Right lobe of liver (tissue), 6 donors: Measurements from ENCODE around the gene CCDC102A. TPM values are rescaled to one million over a fixed set of nuclear protein-coding genes. Genes with fewer than 3 reads are reported as not detected.

Experiments
- ATAC-seq, 4 donors: fragments of 200-7000 bp; cut with Tn5 transposase; one replicate each; pipeline ENCODE4 v1.9.1; 2020; ENCODE audit warnings: mild to moderate bottlenecking in 4 of 4, moderate library complexity in 4 of 4
- DNase-seq, 3 donors: peaks; one replicate each; pipeline ENCODE4 v3.0.0-alpha.2; 2020
- H3K27ac ChIP-seq, 3 donors: fragments of 200-600 bp; one replicate each; pipeline ENCODE4 v1.8.0; 2022
- H3K27me3 ChIP-seq, 2 donors: fragments of 200-600 bp; one replicate each; pipeline ENCODE4 v1.8.0; 2022
- H3K36me3 ChIP-seq, 4 donors: fragments of 200-600 bp; sonication (generic) in 1 of 4; one replicate each; pipeline versions ENCODE4 v1.5.1 to v1.8.0; 2017 to 2022; ENCODE audit warnings: control low read depth in 1 of 4
- H3K4me1 ChIP-seq, 4 donors: fragments of 200-600 bp; sonication (generic) in 1 of 4; one replicate each; pipeline versions ENCODE4 v1.5.1 to v1.8.0; 2017 to 2022; ENCODE audit warnings: control low read depth in 1 of 4
- H3K4me3 ChIP-seq, 3 donors: fragments of 200-600 bp; one replicate each; pipeline ENCODE4 v1.8.0; 2022
- H3K9me3 ChIP-seq, 4 donors: fragments of 200-600 bp; sonication (generic) in 1 of 4; one replicate each; pipeline versions ENCODE4 v1.5.1 to v1.8.0; 2017 to 2022; ENCODE audit warnings: control low read depth in 1 of 4
- CTCF ChIP-seq, 4 donors: fragments of 200-600 bp in 3 of 4; fragments of 450-650 bp in 1 of 4; IDR thresholded peaks; one replicate each; pipeline versions ENCODE4 v1.5.1 to v1.8.0; 2016 to 2022; ENCODE audit warnings: antibody characterized with exemption in 4 of 4, mild to moderate bottlenecking in 2 of 4
- POLR2A ChIP-seq: fragments of 450-650 bp; IDR thresholded peaks from one replicate; pipeline ENCODE4 v1.6.1; 2017; ENCODE audit warnings: antibody characterized with exemption, mild to moderate bottlenecking
- WGBS: methylation state at CpG from one replicate; pipeline ENCODE4 v1.1.6; 2018; ENCODE audit warnings: low coverage, low lambda C conversion rate; ENCODE audit not compliant: insufficient coverage; ENCODE audit errors: missing lambda C conversion rate; 5-methylcytosine and 5-hydroxymethylcytosine counted together
- intact Hi-C, 2 donors: fragments of 100-400 bp; cut with DNase I; formaldehyde crosslinking; loops; one replicate each; pipeline versions ENCODE4 v1.11.2 to v1.14.1; 2022
- total RNA-seq, 6 experiments: library from RNA; depleted of rRNA in 2 of 6; stranded (reverse); fragments of >200 nt in 2 of 6; fragmentation: NEBNext Ultra II Directional in 3 of 6; extraction: Animal tissue kit (Norgen Biotek cat#: 25700) in 3 of 6; gene quantifications; one replicate each; pipeline versions ENCODE4 v1.1.0 to v1.2.4, GENCODE V29; 2016 to 2023
- donor health status: DM: no; HTN: yes; CAD: no.
- donor health status: DM: no; HTN: no; CAD: no.
- donor health status: DM: no; HTN: no; CAD: no.
- donor health status: DM: no; HTN: yes; CAD: no.
- donor health status: DM: no; HTN: yes; CAD: no.

Gene CCDC102A
- total RNA-seq, 6 experiments from 2014 or later, result 0.97 to 1.9 (median 1.2) TPM

GRCh38 chr16:57498031-57498430 lies 38.3 kb downstream of the CCDC102A start:
- intact Hi-C loops, result no loop called here
- Histone ChIP-seq H3K4me1 (peaks cover 0 to 19% (median 3%) of the 10 kb centered on the region in 4 donors), H3K9me3 (no peaks in the 10 kb centered on the region), H3K36me3 (no peaks in the 10 kb centered on the region), H3K27me3 (no peaks in the 10 kb centered on the region), H3K4me3 (no peak overlapping the region), H3K27ac (no peak overlapping the region)
- 73% methylated on average over 2 of the region's 4 CpGs for WGBS
- TF ChIP-seq CTCF (IDR thresholded peaks at IDR 0.05) (no peak), POLR2A (no peak)
- DNase-seq (peak in 1 of 3 donors; percentile 22), ATAC-seq (no peak)

GRCh38 chr16:57497121-57497520 lies 39.2 kb downstream of the CCDC102A start:
- H3K27ac ChIP-seq, result no peak overlapping the region
- H3K4me3 ChIP-seq, result no peak overlapping the region
- H3K27me3 ChIP-seq, result no peaks in the 10 kb centered on the region
- no peak for TF ChIP-seq CTCF (IDR thresholded peaks at IDR 0.05)
- no peak for TF ChIP-seq POLR2A
- no peaks in the 10 kb centered on the region for H3K36me3 ChIP-seq
- H3K4me1 ChIP-seq, result peaks cover 0 to 19% (median 3%) of the 10 kb centered on the region in 4 donors
- DNase-seq, result peak in 1 of 3 donors; percentile 33
- no peak for ATAC-seq
- intact Hi-C loops, result no loop called here
- H3K9me3 ChIP-seq, result no peaks in the 10 kb centered on the region
- whole genome bisulfite sequencing, result 71% methylated on average over 7 of the region's 13 CpGs

- no peaks in the 10 kb centered on the region for H3K4me1 ChIP-seq
- DNase-seq (no peak), ATAC-seq (no peak)
- H3K27ac ChIP-seq, result no peak overlapping the region
- TF ChIP-seq CTCF (IDR thresholded peaks at IDR 0.05) (no peak), POLR2A (no peak)
- 83% methylated on average over 4 of the region's 4 CpGs for WGBS
- H3K36me3 ChIP-seq, result no peaks in the 10 kb centered on the region
- intact Hi-C loops, result no loop called here
- H3K9me3 ChIP-seq, result no peaks in the 10 kb centered on the region
- no peak overlapping the region for H3K4me3 ChIP-seq
- no peaks in the 10 kb centered on the region for H3K27me3 ChIP-seq
These were observed 42.6 kb downstream of the CCDC102A start for GRCh38 chr16:57493767-57494166.

- DNase-seq, result peak in 1 of 3 donors; percentile 10
- WGBS, result 100% methylated on average over 5 of the region's 5 CpGs
- H3K4me1 ChIP-seq, result peaks cover 0 to 9% (median 4%) of the 10 kb centered on the region in 4 donors
- H3K9me3 ChIP-seq, result no peaks in the 10 kb centered on the region
- ATAC-seq, result no peak
- H3K27me3 ChIP-seq, result no peaks in the 10 kb centered on the region
- H3K4me3 ChIP-seq, result no peak overlapping the region
- H3K36me3 ChIP-seq, result no peaks in the 10 kb centered on the region
- intact Hi-C loops, result no loop called here
- TF ChIP-seq CTCF (IDR thresholded peaks at IDR 0.05) (no peak), POLR2A (no peak)
- H3K27ac ChIP-seq, result no peak overlapping the region
These were observed 47.1 kb downstream of the CCDC102A start for GRCh38 chr16:57489229-57489628.
